Fibroblast of lung (primary cell): ENCODE results near the gene KIF26B.

Experiments used
- EZH2 ChIP-seq: IDR thresholded peaks from 2 replicates; pipeline ENCODE4 v1.5.1; 2012; ENCODE audit warnings: low read length, control low read depth, mild to moderate bottlenecking; ENCODE audit errors: missing control alignments
- TF ChIP-seq, protein P1 (sequence below), 2 donors: IDR thresholded peaks in 1 of 2; conservative IDR thresholded peaks in 1 of 2; 1 replicate in 1 of 2; 2 replicates in 1 of 2; pipeline ENCODE4 v1.5.1; 2011 to 2012; ENCODE audit warnings: low read length in 2 of 2, control low read depth in 1 of 2, inconsistent platforms in 1 of 2, low read depth in 1 of 2, mild to moderate bottlenecking in 1 of 2

DNA sequence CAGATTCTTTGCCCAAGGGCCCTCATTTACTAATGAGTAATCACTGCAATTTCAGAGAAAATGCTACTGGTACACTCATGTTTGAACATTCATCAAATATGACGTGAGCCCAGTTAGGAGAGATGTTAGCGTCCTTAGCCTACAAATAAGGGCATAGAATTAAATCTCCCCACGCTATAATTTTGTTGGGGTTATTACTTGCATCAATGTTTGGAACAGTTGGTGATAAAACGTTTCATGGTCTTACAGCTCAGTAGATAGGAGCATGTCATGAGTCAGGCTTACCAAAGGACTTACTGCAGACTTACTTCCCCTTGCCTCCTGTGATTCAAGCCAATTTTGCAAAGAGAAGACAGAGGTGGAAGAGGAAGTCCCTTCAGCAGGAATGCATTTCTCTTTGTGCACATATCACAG is 304.0 kb downstream of the KIF26B start:
- TF ChIP-seq, protein P1, sequence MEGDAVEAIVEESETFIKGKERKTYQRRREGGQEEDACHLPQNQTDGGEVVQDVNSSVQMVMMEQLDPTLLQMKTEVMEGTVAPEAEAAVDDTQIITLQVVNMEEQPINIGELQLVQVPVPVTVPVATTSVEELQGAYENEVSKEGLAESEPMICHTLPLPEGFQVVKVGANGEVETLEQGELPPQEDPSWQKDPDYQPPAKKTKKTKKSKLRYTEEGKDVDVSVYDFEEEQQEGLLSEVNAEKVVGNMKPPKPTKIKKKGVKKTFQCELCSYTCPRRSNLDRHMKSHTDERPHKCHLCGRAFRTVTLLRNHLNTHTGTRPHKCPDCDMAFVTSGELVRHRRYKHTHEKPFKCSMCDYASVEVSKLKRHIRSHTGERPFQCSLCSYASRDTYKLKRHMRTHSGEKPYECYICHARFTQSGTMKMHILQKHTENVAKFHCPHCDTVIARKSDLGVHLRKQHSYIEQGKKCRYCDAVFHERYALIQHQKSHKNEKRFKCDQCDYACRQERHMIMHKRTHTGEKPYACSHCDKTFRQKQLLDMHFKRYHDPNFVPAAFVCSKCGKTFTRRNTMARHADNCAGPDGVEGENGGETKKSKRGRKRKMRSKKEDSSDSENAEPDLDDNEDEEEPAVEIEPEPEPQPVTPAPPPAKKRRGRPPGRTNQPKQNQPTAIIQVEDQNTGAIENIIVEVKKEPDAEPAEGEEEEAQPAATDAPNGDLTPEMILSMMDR (conservative IDR thresholded peaks at IDR 0.05 in 1 of 2, IDR thresholded peaks at IDR 0.05 in 1 of 2; ENCODE audit: low read depth in 1 of 2, low read length in 2 of 2), result no peak
- no peak for TF ChIP-seq EZH2
